Mesangial cell (primary cell): Measurements from ENCODE around the gene CWC25. TPM values are rescaled to one million over a fixed set of nuclear protein-coding genes. Genes with fewer than 3 reads are reported as not detected.

ENCODE experiments used
- total RNA-seq: library from RNA; depleted of rRNA; stranded (reverse); fragments of >200 nt; gene quantifications from 2 replicates; pipeline ENCODE4 v1.2.3, GENCODE V29; 2015

The CWC25 gene
- 6.2 and 8.1 TPM in 2 replicates for total RNA-seq

GRCh38 chr17:38824899-38825761 lies at the start of gene CWC25:
Gene CWC25 (minus strand): TSS chr17:38825321. CDS start chr17:38825183, 138 bp downstream.

GRCh38 chr17:38869526-38870258 lies 44.6 kb upstream of the CWC25 start, which contains the start of gene LASP1:
Gene LASP1 (plus strand): TSS chr17:38870058. CDS start chr17:38870190, 132 bp downstream.

GRCh38 chr17:38853292-38854219 lies 28.4 kb upstream of the CWC25 start, which contains the start of gene RPL23:
Gene RPL23 (minus strand): TSS chr17:38853721. CDS start chr17:38853710, 11 bp downstream.

GRCh38 chr17:38799501-38800236 lies 25.5 kb downstream of the CWC25 start, which contains the start of gene PIP4K2B:
Gene PIP4K2B (minus strand): TSS chr17:38799556. CDS start chr17:38799424, 132 bp downstream.

GRCh38 chr17:38752308-38753070 lies 72.6 kb downstream of the CWC25 start, which contains the start of gene PSMB3:
Gene PSMB3 (plus strand): TSS chr17:38752741. CDS start chr17:38752827, 86 bp downstream.

Other genes with a start within 250 kb of the CWC25 start
- gene SRCIN1, start 219.4 kb downstream of the CWC25 start, total RNA-seq = 0.25 TPM in 1 of 2 replicates, not detected in the other
- 0.38 and 2.4 TPM in 2 replicates for gene EPOP, start 150.4 kb downstream of the CWC25 start, total RNA-seq
- 23.1 and 46.0 TPM in 2 replicates for gene MLLT6, start 120.0 kb downstream of the CWC25 start, total RNA-seq
- gene CISD3, start 95.0 kb downstream of the CWC25 start, total RNA-seq = 6.8 and 9.3 TPM in 2 replicates
- 9.8 and 20.9 TPM in 2 replicates for gene PCGF2, start 77.0 kb downstream of the CWC25 start, total RNA-seq
- 193 and 319 TPM in 2 replicates for gene PSMB3, start 72.6 kb downstream of the CWC25 start, total RNA-seq
- gene PIP4K2B, start 25.8 kb downstream of the CWC25 start, total RNA-seq = 34.7 and 39.0 TPM in 2 replicates
- 756 and 869 TPM in 2 replicates for gene RPL23, start 28.4 kb upstream of the CWC25 start, total RNA-seq
- gene LASP1, start 44.7 kb upstream of the CWC25 start, total RNA-seq = 317 and 319 TPM in 2 replicates
- gene FBXO47, start 142.1 kb upstream of the CWC25 start, total RNA-seq = not detected in 2 replicates